AG10803 (cell line): Measurements from ENCODE around the gene DAPK2.

Source experiments
- DNase-seq: peaks from one replicate; pipeline ENCODE4 v3.0.0; 2010; ENCODE audit warnings: low read depth
- H3K4me3 ChIP-seq: 2 replicates; pipeline ENCODE4 v1.5.1; 2011; ENCODE audit warnings: mild to moderate bottlenecking, low read length, control low read depth
- CTCF ChIP-seq: conservative IDR thresholded peaks from 2 replicates; pipeline ENCODE4 v1.5.1; 2011; ENCODE audit warnings: mild to moderate bottlenecking, low read length, control low read depth, inconsistent platforms

DAPK2 gene

DNA sequence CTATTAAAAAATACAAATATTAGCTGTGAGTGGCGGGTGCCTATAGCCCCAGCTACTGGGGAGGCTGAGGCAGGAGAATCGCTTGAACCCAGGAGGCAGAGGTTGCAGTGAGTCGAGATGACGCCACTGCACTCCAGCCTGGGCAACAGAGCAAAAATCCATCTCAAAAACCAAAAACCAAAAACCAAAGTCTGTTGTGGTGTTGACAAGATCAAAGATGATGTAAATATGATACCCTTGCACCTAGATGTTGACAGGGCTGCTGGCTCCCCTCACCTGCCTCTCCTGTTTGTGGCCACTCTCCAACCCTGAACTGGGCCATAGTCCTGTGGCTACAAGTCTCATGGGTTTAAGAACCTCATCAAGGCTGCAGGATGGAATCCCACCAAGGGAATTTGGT, 16.2 kb downstream of the DAPK2 start:
- DNase-seq: no peak
- H3K4me3 ChIP-seq: no peak overlapping the region
- no peak for TF ChIP-seq CTCF

GRCh38 chr15:64029633-64030032, 16.7 kb downstream of the DAPK2 start:
- TF ChIP-seq CTCF: no peak
- no peak for DNase-seq
- H3K4me3 ChIP-seq: no peak overlapping the region

DNA sequence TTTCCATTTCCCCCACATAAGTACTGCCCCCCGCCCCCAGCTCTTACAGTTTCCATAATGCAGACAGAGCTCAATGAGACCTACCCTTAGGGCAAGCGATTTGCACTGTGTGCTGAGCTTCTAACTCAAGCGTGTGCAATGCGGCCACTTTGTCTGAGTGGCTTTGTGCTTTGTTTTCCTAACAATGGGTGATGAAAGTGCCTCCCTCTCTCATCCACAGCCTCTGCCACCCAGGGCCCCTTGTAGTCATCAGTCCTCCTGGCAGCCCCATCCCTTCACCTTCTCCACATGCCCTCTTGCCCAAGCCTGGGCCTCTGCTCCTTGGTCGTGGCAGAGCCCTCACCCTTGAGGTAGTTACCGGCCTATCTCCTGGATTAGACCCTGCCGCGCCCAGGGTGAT, 17.2 kb downstream of the DAPK2 start:
- no peak for DNase-seq
- no peak for TF ChIP-seq CTCF
- H3K4me3 ChIP-seq: no peak overlapping the region

DNA sequence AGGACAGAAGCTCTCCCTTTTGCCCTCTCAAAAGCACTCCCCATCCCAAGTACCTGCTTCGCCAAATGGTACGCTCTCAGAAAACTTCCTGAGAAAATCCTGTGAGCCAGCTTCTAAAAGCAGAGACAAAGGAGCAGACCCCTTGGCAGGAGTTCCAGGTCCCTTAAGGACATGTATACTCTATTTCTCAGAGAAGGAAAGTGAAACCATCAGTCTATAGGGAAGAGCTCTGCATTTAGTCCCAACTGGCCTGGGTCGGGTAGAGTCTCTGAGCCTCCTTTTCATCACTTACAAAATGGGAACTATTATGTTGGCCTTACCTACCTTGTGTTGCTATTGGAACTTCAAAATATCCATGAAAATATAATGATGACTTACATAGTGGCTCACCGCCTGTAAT, 19.7 kb downstream of the DAPK2 start:
- no peak for DNase-seq
- no peak overlapping the region for H3K4me3 ChIP-seq
- no peak for TF ChIP-seq CTCF

DNA sequence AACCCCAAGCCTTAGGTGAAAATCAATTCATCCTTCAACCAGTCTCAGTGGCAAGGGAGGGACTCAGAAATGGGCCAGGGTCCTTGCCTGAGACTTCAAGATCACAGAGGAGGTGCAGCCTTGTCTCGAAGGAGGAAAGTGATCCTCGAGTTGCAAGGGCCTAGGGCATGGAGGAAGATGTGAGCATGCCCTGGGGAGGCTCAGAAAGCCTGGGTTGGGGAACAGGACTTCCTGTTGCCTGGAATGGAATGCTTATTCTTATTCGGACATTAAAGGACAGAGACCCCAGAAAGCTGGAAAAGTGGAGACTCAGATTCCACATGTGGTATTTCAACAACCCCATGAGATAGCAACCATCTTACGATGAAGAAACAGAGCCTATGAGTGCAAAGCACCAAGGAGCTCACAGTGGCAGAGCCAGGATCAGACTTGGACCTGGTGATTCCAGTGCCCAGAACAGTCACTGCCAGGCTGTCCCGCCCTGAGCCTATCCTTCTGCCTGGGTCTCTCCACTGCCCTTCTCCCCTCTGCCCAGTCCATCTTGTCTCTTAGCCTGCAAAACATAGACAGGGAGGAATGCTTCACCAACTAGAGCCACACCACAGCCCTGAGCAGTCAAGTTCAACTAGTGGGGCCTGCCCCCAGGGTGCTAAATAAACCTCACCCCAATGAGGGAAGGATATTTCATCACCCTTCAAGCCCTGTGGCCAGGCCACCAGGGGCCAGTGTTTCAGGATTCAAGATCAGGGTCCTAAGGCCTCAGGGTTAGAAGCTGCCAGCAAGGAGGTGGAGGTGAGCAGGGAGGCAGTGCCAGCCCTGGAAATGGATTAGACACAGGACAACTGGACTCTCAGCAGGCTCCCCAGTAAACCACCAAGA, 21.9 kb downstream of the DAPK2 start:
- peak; percentile 36 for DNase-seq
- no peak overlapping the region for H3K4me3 ChIP-seq
- TF ChIP-seq CTCF: peak; percentile 26

DNA sequence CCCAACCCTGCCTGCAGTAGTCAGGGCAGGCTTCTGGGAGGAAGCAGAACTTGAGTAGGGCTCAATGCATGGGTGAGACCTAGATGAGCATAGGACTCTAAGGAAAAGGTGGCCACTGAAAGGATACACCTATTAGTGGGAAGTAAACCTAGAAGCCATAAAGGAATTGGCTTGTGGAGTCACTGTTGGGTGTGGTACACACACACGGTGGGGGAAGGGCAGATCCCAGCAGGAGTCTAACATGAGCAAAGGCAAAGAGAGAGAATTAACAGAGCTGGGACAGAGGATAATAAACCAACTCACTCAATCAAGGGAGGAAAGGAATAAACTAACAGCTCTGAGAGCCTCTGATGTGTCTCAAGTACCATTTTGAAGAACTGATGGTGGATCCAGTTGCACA, 23.1 kb downstream of the DAPK2 start:
- H3K4me3 ChIP-seq: no peak overlapping the region
- DNase-seq: no peak
- no peak for TF ChIP-seq CTCF

- no peak overlapping the region for H3K4me3 ChIP-seq
- DNase-seq: no peak
- no peak for TF ChIP-seq CTCF
Measured at GRCh38 chr15:64022571-64022970, 23.7 kb downstream of the DAPK2 start.
